Upper lobe of right lung (tissue), 1 donor: Measurements from ENCODE around the gene HAUS1. TPM values are rescaled to one million over a fixed set of nuclear protein-coding genes. Genes with fewer than 3 reads are reported as not detected.

Source experiments
- ATAC-seq: fragments of 200-7000 bp; cut with Tn5 transposase; one replicate; pipeline ENCODE4 v1.9.1; 2020; ENCODE audit warnings: mild to moderate bottlenecking, moderate library complexity
- DNase-seq: peaks from one replicate; pipeline ENCODE4 v3.0.0-alpha.2; 2020
- H3K27ac ChIP-seq: fragments of 200-600 bp; one replicate; pipeline ENCODE4 v1.8.0; 2022
- H3K27me3 ChIP-seq: fragments of 200-600 bp; one replicate; pipeline ENCODE4 v1.8.0; 2022; ENCODE audit warnings: mild to moderate bottlenecking
- H3K36me3 ChIP-seq: fragments of 200-600 bp; one replicate; pipeline ENCODE4 v1.8.0; 2022
- H3K4me1 ChIP-seq: fragments of 200-600 bp; one replicate; pipeline ENCODE4 v1.8.0; 2022
- H3K4me3 ChIP-seq: fragments of 200-600 bp; one replicate; pipeline ENCODE4 v1.8.0; 2022; ENCODE audit warnings: mild to moderate bottlenecking
- H3K9me3 ChIP-seq: fragments of 200-600 bp; one replicate; pipeline ENCODE4 v1.8.0; 2022
- CTCF ChIP-seq: fragments of 200-600 bp; IDR thresholded peaks from one replicate; pipeline ENCODE4 v1.8.0; 2022; ENCODE audit warnings: antibody characterized with exemption
- intact Hi-C: fragments of 100-400 bp; cut with DNase I; formaldehyde crosslinking; loops from one replicate; pipeline ENCODE4 v1.11.0; 2022
- total RNA-seq: library from RNA; stranded (reverse); fragmentation: NEBNext Ultra II Directional; extraction: Animal tissue kit (Norgen Biotek cat#: 25700); gene quantifications from one replicate; pipeline ENCODE4 v1.2.1, GENCODE V29; 2021
- donor health status: DM: no; HTN: yes; CAD: no; lungs with severe emphysema.

HAUS1 gene
- total RNA-seq, 1 donor from 2014 or later: 17.1 TPM

- Histone ChIP-seq H3K4me3 (peak overlapping the region; percentile 90), H3K36me3 (no peaks in the 10 kb centered on the region), H3K9me3 (no peaks in the 10 kb centered on the region), H3K4me1 (peaks cover 31% of the 10 kb centered on the region), H3K27ac (no peak overlapping the region), H3K27me3 (no peaks in the 10 kb centered on the region)
- DNase-seq (no peak), ATAC-seq (peak; percentile 48)
- TF ChIP-seq CTCF: no peak
- intact Hi-C loops: loop anchor here (10.0 kb wide), 1 partner anchor 406 kb away; no protein-coding TSS in a partner anchor
These were observed 33.2 kb upstream of the HAUS1 start for GRCh38 chr18:46070815-46071652.

GRCh38 chr18:46071653-46072375 lies 32.4 kb upstream of the HAUS1 start, which contains the start of gene PSTPIP2:
Gene PSTPIP2, minus strand, starts transcription at chr18:46072260. Its CDS starts 72 bp downstream, at chr18:46072188.
- Histone ChIP-seq H3K4me1 (peaks cover 31% of the 10 kb centered on the region), H3K36me3 (no peaks in the 10 kb centered on the region), H3K27ac (peak within 1 kb of the TSS; percentile 72), H3K27me3 (no peaks in the 10 kb centered on the region), H3K9me3 (no peaks in the 10 kb centered on the region), H3K4me3 (peak within 1 kb of the TSS; percentile 90)
- DNase-seq (peak; percentile 90), ATAC-seq (peak; percentile 89)
- TF ChIP-seq CTCF: no peak
- intact Hi-C loops: loop anchor here (10.0 kb wide), 1 partner anchor 407 kb away; no protein-coding TSS in a partner anchor

GRCh38 chr18:46072376-46072867 lies 31.8 kb upstream of the HAUS1 start:
- Histone ChIP-seq H3K27me3 (no peaks in the 10 kb centered on the region), H3K27ac (no peak overlapping the region), H3K4me3 (peak overlapping the region; percentile 90), H3K36me3 (no peaks in the 10 kb centered on the region), H3K9me3 (no peaks in the 10 kb centered on the region), H3K4me1 (peaks cover 31% of the 10 kb centered on the region)
- ATAC-seq (no peak), DNase-seq (no peak)
- intact Hi-C loops: loop anchor here (10.0 kb wide), 1 partner anchor 408 kb away; no protein-coding TSS in a partner anchor
- no peak for TF ChIP-seq CTCF

- H3K27ac ChIP-seq: no peak overlapping the region
- intact Hi-C loops: loop anchor here (10.0 kb wide), 1 partner anchor 408 kb away; no protein-coding TSS in a partner anchor
- DNase-seq (no peak), ATAC-seq (no peak)
- no peaks in the 10 kb centered on the region for H3K27me3 ChIP-seq
- H3K36me3 ChIP-seq: no peaks in the 10 kb centered on the region
- H3K4me1 ChIP-seq: peaks cover 31% of the 10 kb centered on the region
- H3K4me3 ChIP-seq: no peak overlapping the region
- H3K9me3 ChIP-seq: no peaks in the 10 kb centered on the region
- no peak for TF ChIP-seq CTCF
These were observed 31.2 kb upstream of the HAUS1 start for GRCh38 chr18:46072959-46073358.

GRCh38 chr18:46073474-46074331 lies 30.5 kb upstream of the HAUS1 start:
- no peak overlapping the region for H3K4me3 ChIP-seq
- H3K4me1 ChIP-seq: peaks cover 30% of the 10 kb centered on the region
- no peak for DNase-seq
- H3K36me3 ChIP-seq: peaks cover 6% of the 10 kb centered on the region
- H3K27me3 ChIP-seq: no peaks in the 10 kb centered on the region
- no peaks in the 10 kb centered on the region for H3K9me3 ChIP-seq
- intact Hi-C loops: loop anchor here (10.0 kb wide), 1 partner anchor 409 kb away; no protein-coding TSS in a partner anchor
- no peak overlapping the region for H3K27ac ChIP-seq
- peak; percentile 76 for TF ChIP-seq CTCF
- ATAC-seq: peak; percentile 53
